Measurements from ENCODE around the gene PDZD4. TPM values are rescaled to one million over a fixed set of nuclear protein-coding genes. Genes with fewer than 3 reads are reported as not detected.

PDZD4 gene
- total RNA-seq, 3 donors from 2014 or later (not counting 1 experiment from before 2014, with no cell fraction given), result 101 to 177 (median 157) TPM

DNA sequence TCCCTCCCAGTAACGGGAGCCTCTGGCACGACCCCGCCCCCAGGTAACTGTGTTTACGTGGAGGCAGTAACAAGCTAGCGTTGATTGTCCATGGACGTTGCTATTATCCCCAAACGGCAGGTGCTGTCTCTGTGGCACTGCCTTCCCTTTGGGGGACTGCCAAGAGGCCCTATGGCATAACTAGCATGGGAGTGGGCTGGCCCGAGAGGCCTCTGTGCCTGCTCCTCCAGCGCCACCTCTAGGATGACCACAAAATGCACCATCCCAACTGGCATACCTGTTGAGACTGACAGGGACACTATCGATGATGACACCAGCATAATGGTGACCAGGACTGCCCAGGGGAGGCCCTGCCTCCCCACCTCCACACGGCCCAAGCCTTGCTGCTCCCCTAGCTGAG lies 48.0 kb downstream of the PDZD4 start:
- WGBS (ENCODE audit: insufficient coverage), result 84% methylated on average over 11 of the region's 11 CpGs
- Mint-ChIP-seq H3K4me3 (no peak overlapping the region), H3K4me1 (peaks cover 0 to 9% of the 10 kb centered on the region in 2 donors), H3K36me3 (no peaks in the 10 kb centered on the region), H3K27ac (no peak overlapping the region), H3K27me3 (ENCODE audit: low read depth in 2 of 2) (peaks cover 9% of the 10 kb centered on the region in 2 donors), H3K9me3 (no peaks in the 10 kb centered on the region)
- intact Hi-C loops (cut with micrococcal nuclease), result no loop called here
- DNase-seq (no peak), ATAC-seq (no peak)
- Histone ChIP-seq H3K4me1 (ENCODE audit: control insufficient read depth, insufficient read depth, low read length) (peaks cover 12% of the 10 kb centered on the region), H3K27ac (ENCODE audit: low read length) (no peak overlapping the region), H3K27me3 (ENCODE audit: control insufficient read depth, insufficient read depth, low read length) (peaks cover 2% of the 10 kb centered on the region), H3K9me3 (ENCODE audit: control insufficient read depth, insufficient read depth, low read length) (no peaks in the 10 kb centered on the region), H3K36me3 (ENCODE audit: control insufficient read depth, insufficient read depth, low read length) (peaks cover 8% of the 10 kb centered on the region), H3K4me3 (ENCODE audit: low read length) (no peak overlapping the region)
- TF ChIP-seq, protein P1, sequence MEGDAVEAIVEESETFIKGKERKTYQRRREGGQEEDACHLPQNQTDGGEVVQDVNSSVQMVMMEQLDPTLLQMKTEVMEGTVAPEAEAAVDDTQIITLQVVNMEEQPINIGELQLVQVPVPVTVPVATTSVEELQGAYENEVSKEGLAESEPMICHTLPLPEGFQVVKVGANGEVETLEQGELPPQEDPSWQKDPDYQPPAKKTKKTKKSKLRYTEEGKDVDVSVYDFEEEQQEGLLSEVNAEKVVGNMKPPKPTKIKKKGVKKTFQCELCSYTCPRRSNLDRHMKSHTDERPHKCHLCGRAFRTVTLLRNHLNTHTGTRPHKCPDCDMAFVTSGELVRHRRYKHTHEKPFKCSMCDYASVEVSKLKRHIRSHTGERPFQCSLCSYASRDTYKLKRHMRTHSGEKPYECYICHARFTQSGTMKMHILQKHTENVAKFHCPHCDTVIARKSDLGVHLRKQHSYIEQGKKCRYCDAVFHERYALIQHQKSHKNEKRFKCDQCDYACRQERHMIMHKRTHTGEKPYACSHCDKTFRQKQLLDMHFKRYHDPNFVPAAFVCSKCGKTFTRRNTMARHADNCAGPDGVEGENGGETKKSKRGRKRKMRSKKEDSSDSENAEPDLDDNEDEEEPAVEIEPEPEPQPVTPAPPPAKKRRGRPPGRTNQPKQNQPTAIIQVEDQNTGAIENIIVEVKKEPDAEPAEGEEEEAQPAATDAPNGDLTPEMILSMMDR (IDR thresholded peaks at IDR 0.05), result no peak

DNA sequence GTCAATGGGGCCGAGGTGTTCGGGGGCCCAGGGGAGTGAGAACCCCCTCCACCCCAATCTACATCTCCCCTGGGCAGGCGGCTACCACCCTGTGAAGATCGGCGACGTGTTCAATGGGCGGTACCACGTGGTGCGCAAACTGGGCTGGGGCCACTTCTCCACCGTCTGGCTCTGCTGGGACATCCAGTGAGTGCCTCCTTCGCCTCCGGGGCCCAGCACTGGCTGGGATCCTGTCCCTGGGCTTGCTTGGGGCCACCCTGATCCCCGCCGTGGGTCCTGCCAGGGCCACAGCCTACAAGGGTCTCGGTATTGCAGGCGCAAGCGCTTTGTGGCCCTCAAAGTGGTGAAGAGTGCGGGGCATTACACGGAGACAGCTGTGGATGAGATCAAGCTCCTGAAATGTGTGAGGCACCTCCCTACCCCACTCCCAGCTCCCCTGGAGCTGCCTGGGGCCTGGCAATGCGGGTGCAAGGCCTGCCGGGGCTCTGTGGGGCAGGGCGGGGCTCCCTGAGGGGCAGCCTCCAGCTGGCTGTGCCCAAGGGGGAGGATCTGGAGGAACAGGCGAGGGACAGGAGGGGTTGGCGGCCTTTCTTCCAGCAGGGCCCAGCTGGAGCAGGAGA lies 48.8 kb downstream of the PDZD4 start:
- no peak for ATAC-seq
- WGBS (ENCODE audit: insufficient coverage), result 83% methylated on average over 24 of the region's 24 CpGs
- no peak for DNase-seq
- Histone ChIP-seq H3K36me3 (ENCODE audit: control insufficient read depth, insufficient read depth, low read length) (peaks cover 6% of the 10 kb centered on the region), H3K4me1 (ENCODE audit: control insufficient read depth, insufficient read depth, low read length) (peaks cover 12% of the 10 kb centered on the region), H3K27ac (ENCODE audit: low read length) (no peak overlapping the region), H3K27me3 (ENCODE audit: control insufficient read depth, insufficient read depth, low read length) (peaks cover 2% of the 10 kb centered on the region), H3K4me3 (ENCODE audit: low read length) (no peak overlapping the region), H3K9me3 (ENCODE audit: control insufficient read depth, insufficient read depth, low read length) (no peaks in the 10 kb centered on the region)
- peaks cover 0 to 9% of the 10 kb centered on the region in 2 donors for H3K4me1 Mint-ChIP-seq
- no peaks in the 10 kb centered on the region for H3K9me3 Mint-ChIP-seq
- peaks cover 9% of the 10 kb centered on the region in 2 donors for H3K27me3 Mint-ChIP-seq (ENCODE audit: low read depth in 2 of 2)
- TF ChIP-seq, protein P1 (IDR thresholded peaks at IDR 0.05), result no peak
- no peak overlapping the region for H3K27ac Mint-ChIP-seq
- no peak overlapping the region for H3K4me3 Mint-ChIP-seq
- intact Hi-C loops (cut with micrococcal nuclease), result no loop called here
- no peaks in the 10 kb centered on the region for H3K36me3 Mint-ChIP-seq

DNA sequence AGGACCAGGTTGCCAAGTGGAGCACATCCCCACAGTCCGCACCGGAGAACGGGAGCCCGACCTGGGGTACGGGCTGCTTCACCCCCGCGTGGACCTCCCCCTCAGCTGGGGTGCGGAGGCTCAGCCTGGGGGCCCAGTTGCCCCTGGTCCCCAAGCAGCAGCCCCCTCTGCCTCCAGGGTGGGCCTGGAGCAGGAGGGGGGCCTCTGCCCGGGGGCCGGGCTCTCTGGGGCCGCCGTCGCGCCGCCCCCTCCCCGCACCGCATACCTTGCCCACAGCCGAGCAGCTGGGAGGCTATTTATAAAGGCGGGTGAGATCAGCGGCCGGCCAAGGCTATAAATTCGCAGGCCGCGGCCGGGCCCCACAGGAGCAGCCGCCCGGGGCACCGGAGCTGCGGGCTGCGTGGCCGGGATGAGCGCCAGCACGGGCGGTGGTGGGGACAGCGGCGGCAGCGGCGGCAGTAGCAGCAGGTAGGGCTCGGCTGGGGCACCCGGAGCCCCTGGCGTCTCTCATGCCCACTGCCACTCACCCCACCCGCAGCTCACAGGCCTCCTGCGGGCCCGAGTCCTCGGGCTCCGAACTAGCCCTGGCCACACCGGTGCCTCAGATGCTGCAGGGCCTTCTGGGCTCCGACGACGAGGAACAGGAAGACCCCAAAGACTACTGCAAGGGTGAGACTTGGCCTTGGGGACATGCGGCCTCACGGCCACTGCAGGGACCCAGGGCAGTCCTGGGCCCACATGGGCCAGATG lies 49.5 kb downstream of the PDZD4 start, which contains the start of gene SRPK3:
TSS of gene SRPK3 (plus strand) at position 364 of the 750 bp plus-strand sequence. CDS start at position 410, 46 bp downstream.
- no peak within 1 kb of the TSS for H3K27ac ChIP-seq (ENCODE audit: low read length)
- no peak within 1 kb of the TSS for H3K4me3 ChIP-seq (ENCODE audit: low read length)
- Mint-ChIP-seq H3K36me3 (no peaks in the 10 kb centered on the region), H3K9me3 (no peaks in the 10 kb centered on the region), H3K27me3 (ENCODE audit: low read depth in 2 of 2) (peaks cover 9% of the 10 kb centered on the region in 2 donors), H3K27ac (no peak within 1 kb of the TSS), H3K4me3 (no peak within 1 kb of the TSS), H3K4me1 (peaks cover 0 to 9% of the 10 kb centered on the region in 2 donors)
- ATAC-seq (peak in 1 of 3 donors; percentile 32), DNase-seq (no peak)
- peaks cover 2% of the 10 kb centered on the region for H3K36me3 ChIP-seq (ENCODE audit: control insufficient read depth, insufficient read depth, low read length)
- peaks cover 2% of the 10 kb centered on the region for H3K27me3 ChIP-seq (ENCODE audit: control insufficient read depth, insufficient read depth, low read length)
- peaks cover 12% of the 10 kb centered on the region for H3K4me1 ChIP-seq (ENCODE audit: control insufficient read depth, insufficient read depth, low read length)
- TF ChIP-seq, protein P1 (IDR thresholded peaks at IDR 0.05), result no peak
- intact Hi-C loops (cut with micrococcal nuclease), result no loop called here
- no peaks in the 10 kb centered on the region for H3K9me3 ChIP-seq (ENCODE audit: control insufficient read depth, insufficient read depth, low read length)
- WGBS (ENCODE audit: insufficient coverage), result 38% methylated on average over 47 of the region's 52 CpGs
